Measurements from ENCODE around the gene PARP11.
"Not testable (repeated sequence)": the region's sequence is repeated elsewhere in the genome, so short reads cannot be mapped to it uniquely, and the experiment has no call there.

The PARP11 gene

DNA sequence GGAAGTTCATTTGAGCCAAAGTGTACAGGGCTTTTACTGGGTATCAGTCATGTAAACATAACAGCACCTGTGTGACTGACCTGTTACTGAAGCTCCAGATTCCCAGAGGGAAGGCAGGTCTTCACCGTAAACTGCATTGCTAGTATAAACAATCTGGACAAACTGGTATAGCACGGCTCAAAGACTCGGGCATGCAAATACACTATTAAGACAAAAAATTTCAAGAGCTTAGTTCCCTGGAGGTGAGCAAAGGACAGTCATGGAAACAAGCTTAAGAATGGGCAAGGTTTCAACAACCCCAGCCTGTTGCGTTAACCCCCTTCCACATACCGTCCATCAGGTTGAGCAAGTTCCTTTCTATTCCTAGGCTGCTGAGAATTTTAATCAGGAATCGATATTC, 9.4 kb downstream of the PARP11 start:
- in situ Hi-C loops (cut with HindIII; ENCODE audit: low pct_ligation_motif_present, low sequenced_read_pairs): no loop called here

DNA sequence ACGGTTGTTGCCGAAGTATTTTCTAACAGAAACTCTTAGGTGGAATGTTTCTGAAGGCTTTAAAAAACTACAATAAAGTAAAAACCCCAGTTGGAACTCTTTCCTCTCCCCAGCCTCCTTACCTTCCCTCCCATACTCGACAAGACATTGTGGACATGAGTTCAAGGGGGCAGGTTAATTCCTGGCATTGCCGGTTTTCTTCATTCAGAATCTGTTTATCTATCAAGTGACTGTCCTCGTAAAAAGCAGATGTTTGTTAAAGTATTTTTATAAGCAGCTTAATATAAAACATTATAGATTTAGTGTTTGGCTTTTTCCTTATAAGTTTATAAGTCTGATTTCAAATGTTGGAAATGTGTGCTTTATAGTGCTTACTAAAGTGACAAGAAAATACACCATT, 30.7 kb downstream of the PARP11 start:
- DNase-seq: no peak
- H3K4me3 ChIP-seq (ENCODE audit: low read depth, low read length): no peak overlapping the region
- TF ChIP-seq, protein P1, sequence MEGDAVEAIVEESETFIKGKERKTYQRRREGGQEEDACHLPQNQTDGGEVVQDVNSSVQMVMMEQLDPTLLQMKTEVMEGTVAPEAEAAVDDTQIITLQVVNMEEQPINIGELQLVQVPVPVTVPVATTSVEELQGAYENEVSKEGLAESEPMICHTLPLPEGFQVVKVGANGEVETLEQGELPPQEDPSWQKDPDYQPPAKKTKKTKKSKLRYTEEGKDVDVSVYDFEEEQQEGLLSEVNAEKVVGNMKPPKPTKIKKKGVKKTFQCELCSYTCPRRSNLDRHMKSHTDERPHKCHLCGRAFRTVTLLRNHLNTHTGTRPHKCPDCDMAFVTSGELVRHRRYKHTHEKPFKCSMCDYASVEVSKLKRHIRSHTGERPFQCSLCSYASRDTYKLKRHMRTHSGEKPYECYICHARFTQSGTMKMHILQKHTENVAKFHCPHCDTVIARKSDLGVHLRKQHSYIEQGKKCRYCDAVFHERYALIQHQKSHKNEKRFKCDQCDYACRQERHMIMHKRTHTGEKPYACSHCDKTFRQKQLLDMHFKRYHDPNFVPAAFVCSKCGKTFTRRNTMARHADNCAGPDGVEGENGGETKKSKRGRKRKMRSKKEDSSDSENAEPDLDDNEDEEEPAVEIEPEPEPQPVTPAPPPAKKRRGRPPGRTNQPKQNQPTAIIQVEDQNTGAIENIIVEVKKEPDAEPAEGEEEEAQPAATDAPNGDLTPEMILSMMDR (IDR thresholded peaks at IDR 0.05; ENCODE audit: low read depth, low read length, missing control alignments): no peak
- H3K36me3 ChIP-seq (replicated peaks): no peaks in the 10 kb centered on the region
- H3K27ac ChIP-seq: no peak overlapping the region
- H3K27me3 ChIP-seq (replicated peaks): no peaks in the 10 kb centered on the region
- in situ Hi-C loops (cut with HindIII; ENCODE audit: low pct_ligation_motif_present, low sequenced_read_pairs): no loop called here

More for the DNA sequence above, 9.4 kb downstream of the PARP11 start:
- Histone ChIP-seq H3K36me3 (replicated peaks) (no peaks in the 10 kb centered on the region), H3K4me3 (ENCODE audit: low read depth, low read length) (no peak overlapping the region), H3K27ac (no peak overlapping the region), H3K27me3 (replicated peaks) (no peaks in the 10 kb centered on the region)
- DNase-seq: no peak
- TF ChIP-seq, protein P1 (IDR thresholded peaks at IDR 0.05; ENCODE audit: low read depth, low read length, missing control alignments): no peak

DNA sequence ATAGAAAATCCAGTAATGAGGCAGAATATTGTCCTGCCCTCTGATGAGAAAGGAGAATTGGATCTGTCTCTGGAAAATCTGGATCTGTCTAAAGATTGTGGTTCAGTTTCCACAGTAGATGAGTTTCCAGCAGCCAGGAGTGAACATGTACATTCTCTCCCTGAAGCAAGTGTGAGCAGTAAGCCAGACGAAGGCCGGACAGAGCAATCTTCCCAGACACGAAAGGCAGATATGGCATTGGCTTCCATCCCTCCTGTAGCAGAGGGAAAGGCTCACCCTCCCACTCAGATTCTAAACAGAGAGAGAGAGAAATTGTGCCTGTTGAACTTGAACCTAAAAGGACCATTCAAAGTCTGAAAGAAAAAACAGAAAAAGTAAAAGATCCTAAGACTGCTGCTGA, 31.4 kb downstream of the PARP11 start:
- TF ChIP-seq, protein P1 (IDR thresholded peaks at IDR 0.05; ENCODE audit: low read depth, low read length, missing control alignments): no peak

DNA sequence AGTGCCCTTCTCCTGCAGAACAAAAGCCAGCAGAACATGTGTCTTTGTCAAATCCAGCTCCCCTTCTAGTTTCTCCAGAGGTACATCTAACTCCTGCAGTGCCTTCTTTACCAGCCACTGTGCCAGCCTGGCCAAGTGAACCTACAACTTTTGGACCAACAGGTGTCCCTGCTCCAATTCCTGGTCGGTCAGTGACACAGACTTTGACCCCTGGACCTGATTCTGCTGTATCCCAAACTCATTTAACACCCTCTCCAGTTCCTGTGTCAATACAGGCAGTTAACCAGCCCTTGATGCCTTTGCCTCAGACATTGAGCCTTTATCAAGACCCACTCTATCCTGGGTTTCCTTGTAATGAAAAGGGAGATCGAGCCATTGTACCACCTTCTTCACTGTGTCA, 32.4 kb downstream of the PARP11 start:
- in situ Hi-C loops (cut with HindIII; ENCODE audit: low pct_ligation_motif_present, low sequenced_read_pairs); H3K4me3 ChIP-seq (ENCODE audit: low read depth, low read length); DNase-seq; H3K36me3 ChIP-seq (replicated peaks); H3K27ac ChIP-seq; H3K27me3 ChIP-seq (replicated peaks): not testable (repeated sequence)

More for the DNA sequence above, 31.4 kb downstream of the PARP11 start:
- in situ Hi-C loops (cut with HindIII; ENCODE audit: low pct_ligation_motif_present, low sequenced_read_pairs): no loop called here
- H3K27ac ChIP-seq: no peak overlapping the region
- no peaks in the 10 kb centered on the region for H3K27me3 ChIP-seq (replicated peaks)
- no peaks in the 10 kb centered on the region for H3K36me3 ChIP-seq (replicated peaks)
- no peak overlapping the region for H3K4me3 ChIP-seq (ENCODE audit: low read depth, low read length)
- no peak for DNase-seq

DNA sequence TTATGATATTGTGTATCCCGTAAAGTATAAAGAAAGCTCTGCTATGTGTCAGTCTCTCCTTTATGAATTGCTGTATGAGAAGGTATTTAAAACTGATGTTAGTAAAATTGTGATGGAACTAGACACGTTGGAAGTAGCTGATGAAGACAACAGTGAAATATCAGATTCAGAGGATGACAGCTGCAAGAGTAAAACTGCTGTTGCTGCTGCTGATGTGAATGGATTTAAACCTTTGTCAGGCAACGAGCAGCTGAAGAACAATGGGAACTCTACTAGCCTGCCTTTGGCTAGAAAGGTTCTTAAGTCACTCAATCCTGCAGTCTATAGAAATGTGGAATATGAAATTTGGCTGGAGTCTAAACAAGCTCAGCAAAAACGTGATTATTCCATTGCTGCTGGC, 33.5 kb downstream of the PARP11 start:
- H3K27me3 ChIP-seq (replicated peaks); H3K27ac ChIP-seq; in situ Hi-C loops (cut with HindIII; ENCODE audit: low pct_ligation_motif_present, low sequenced_read_pairs); H3K36me3 ChIP-seq (replicated peaks); H3K4me3 ChIP-seq (ENCODE audit: low read depth, low read length); DNase-seq: not testable (repeated sequence)

DNA sequence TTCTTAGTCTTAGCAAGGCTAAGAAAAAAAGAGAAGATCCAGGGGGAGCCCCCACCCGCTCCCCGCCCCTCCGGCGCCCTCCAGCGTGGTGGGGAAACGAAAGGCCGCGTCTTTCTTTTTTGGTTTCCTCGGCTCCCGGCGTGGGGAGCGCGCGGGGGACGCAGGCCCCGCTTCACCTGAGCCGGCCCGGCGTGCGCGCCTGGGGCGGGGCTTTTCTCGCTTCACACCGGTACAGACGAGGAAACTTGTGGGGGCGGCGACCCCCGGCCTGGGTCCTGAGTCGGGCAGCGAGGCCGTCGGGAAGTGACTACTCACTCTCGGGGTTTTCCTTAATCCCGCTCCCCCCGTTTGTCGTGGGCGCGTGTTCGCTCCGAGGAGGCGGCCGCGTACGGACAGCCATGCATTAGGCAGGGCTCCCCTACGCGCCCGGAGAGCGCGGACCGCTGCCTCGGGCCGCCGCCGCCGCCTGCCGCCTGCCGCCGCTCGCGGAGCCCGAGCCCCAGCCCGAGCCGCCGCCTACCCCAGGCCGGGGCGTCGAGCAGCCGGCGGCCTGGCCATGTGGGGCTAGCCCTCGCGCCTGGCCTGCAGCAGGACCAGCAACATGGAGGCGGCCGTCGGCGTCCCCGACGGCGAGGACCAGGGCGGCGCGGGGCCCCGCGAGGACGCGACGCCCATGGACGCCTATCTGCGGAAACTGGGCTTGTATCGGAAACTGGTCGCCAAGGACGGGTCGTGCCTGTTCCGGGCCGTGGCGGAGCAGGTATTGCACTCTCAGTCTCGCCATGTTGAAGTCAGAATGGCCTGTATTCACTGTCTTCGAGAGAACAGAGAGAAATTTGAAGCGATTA, 34.3 kb downstream of the PARP11 start:
- H3K4me3 ChIP-seq (ENCODE audit: low read depth, low read length): peak overlapping the region; percentile 35
- in situ Hi-C loops (cut with HindIII; ENCODE audit: low pct_ligation_motif_present, low sequenced_read_pairs); H3K27me3 ChIP-seq (replicated peaks); DNase-seq; H3K27ac ChIP-seq; H3K36me3 ChIP-seq (replicated peaks): not testable (repeated sequence)

DNA sequence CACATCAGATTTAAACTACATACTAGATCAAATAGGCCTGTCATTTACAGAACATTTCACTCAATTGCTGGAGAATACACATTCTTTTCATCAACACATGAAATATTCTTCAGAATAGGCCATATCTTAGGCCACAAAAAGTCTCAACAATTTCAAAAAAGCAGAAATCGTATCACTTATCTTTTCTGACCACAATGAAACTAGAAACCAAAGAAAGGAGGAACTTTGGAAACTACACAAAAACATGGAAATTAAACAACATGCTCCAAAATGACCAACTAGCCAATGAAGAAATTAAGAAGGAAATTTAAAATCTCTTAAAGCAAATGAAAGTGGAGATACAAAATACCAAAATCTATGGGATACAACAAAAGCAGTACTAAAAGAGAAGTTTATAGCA, 35.1 kb downstream of the PARP11 start:
- in situ Hi-C loops (cut with HindIII; ENCODE audit: low pct_ligation_motif_present, low sequenced_read_pairs): no loop called here
- H3K27me3 ChIP-seq (replicated peaks): no peaks in the 10 kb centered on the region
- TF ChIP-seq, protein P1 (IDR thresholded peaks at IDR 0.05; ENCODE audit: low read depth, low read length, missing control alignments): no peak

More for the DNA sequence above, 35.1 kb downstream of the PARP11 start:
- no peak for DNase-seq
- no peaks in the 10 kb centered on the region for H3K36me3 ChIP-seq (replicated peaks)
- no peak overlapping the region for H3K27ac ChIP-seq
- no peak overlapping the region for H3K4me3 ChIP-seq (ENCODE audit: low read depth, low read length)

Measured in brain microvascular endothelial cell (primary cell).